WTC11 (cell line): ENCODE results near the gene GRK4. TPM values are rescaled to one million over a fixed set of nuclear protein-coding genes. Genes with fewer than 3 reads are reported as not detected.
A peak's percentile ranks its signal among the peaks of the same experiment; 100 is the strongest.

Experiments
- ATAC-seq: fragments of 200-7000 bp; cut with Tn5 transposase; 2 replicates; pipeline ENCODE4 v1.10.0; 2021; ENCODE audit warnings: mild to moderate bottlenecking, moderate library complexity
- CTCF ChIA-PET: fragments of 300-600 bp; sonication (Branson Sonifier 250); formaldehyde crosslinking; loops from one replicate; lab custom pipeline; 2021; ENCODE audit warnings: antibody characterized with exemption; lab: Charles Lee
- POLR2A ChIA-PET: fragments of 350-600 bp; sonication (Branson Sonifier 250); formaldehyde crosslinking; loops from one replicate; lab custom pipeline; 2021; ENCODE audit warnings: antibody characterized with exemption; lab: Charles Lee
- DNase-seq: peaks from one replicate; pipeline ENCODE4 v3.0.0; 2021; ENCODE audit warnings: low spot score
- H3K27ac Mint-ChIP-seq: 2 replicates; pipeline ENCODE4 v1.8.0; 2021; ENCODE audit warnings: mixed read lengths
- H3K27me3 Mint-ChIP-seq: 2 replicates; pipeline ENCODE4 v1.8.0; 2021; ENCODE audit warnings: low read depth, mild to moderate bottlenecking, moderate library complexity, mixed read lengths
- H3K36me3 Mint-ChIP-seq: 2 replicates; pipeline ENCODE4 v1.8.0; 2021; ENCODE audit warnings: mixed read lengths
- H3K4me1 Mint-ChIP-seq: 2 replicates; pipeline ENCODE4 v1.8.0; 2022; ENCODE audit warnings: mixed read lengths
- H3K4me3 Mint-ChIP-seq: 2 replicates; pipeline ENCODE4 v1.8.0; 2021; ENCODE audit warnings: mild to moderate bottlenecking, moderate library complexity, mixed read lengths
- H3K9me3 Mint-ChIP-seq: 2 replicates; pipeline ENCODE4 v1.8.0; 2021; ENCODE audit warnings: mixed read lengths
- AR ChIP-seq: fragments of 250-450 bp; sonication (Bioruptor Pico); IDR thresholded peaks from 2 replicates; pipeline ENCODE4 v1.9.0; 2021; ENCODE audit warnings: mild to moderate bottlenecking
- CTCF ChIP-seq: fragments of 200-600 bp; IDR thresholded peaks from 2 replicates; pipeline ENCODE4 v1.8.0; 2022; ENCODE audit warnings: antibody characterized with exemption
- E2F4 ChIP-seq: sonication (generic); formaldehyde crosslinking; IDR thresholded peaks from 2 replicates; pipeline ENCODE4 v1.8.1; 2022; ENCODE audit warnings: low read depth, mild to moderate bottlenecking, moderate library complexity, missing genetic modification reagents, borderline replicate concordance
- FOXP1 ChIP-seq: sonication (generic); formaldehyde crosslinking; IDR thresholded peaks from 2 replicates; pipeline ENCODE4 v1.8.0; 2022; ENCODE audit warnings: missing genetic modification reagents, mild to moderate bottlenecking, moderate library complexity, borderline replicate concordance
- HMGA2 ChIP-seq: fragments of 250-450 bp; sonication (Bioruptor Pico); IDR thresholded peaks from 2 replicates; pipeline ENCODE4 v1.4.0; 2021; ENCODE audit warnings: mild to moderate bottlenecking, moderate library complexity
- RORB ChIP-seq: fragments of 250-450 bp; sonication (Bioruptor Pico); IDR thresholded peaks from 2 replicates; pipeline ENCODE4 v1.9.0; 2021; ENCODE audit warnings: mild to moderate bottlenecking
- SMAD4 ChIP-seq: sonication (generic); formaldehyde crosslinking; IDR thresholded peaks from 2 replicates; pipeline ENCODE4 v1.8.0; 2022; ENCODE audit warnings: mild to moderate bottlenecking, missing genetic modification reagents
- SOX15 ChIP-seq: fragments of 250-450 bp; sonication (Bioruptor Pico); IDR thresholded peaks from 2 replicates; pipeline ENCODE4 v1.9.0; 2021; ENCODE audit warnings: mild to moderate bottlenecking
- TEAD1 ChIP-seq: sonication (generic); formaldehyde crosslinking; IDR thresholded peaks from 2 replicates; pipeline ENCODE4 v1.8.0; 2022; ENCODE audit warnings: mild to moderate bottlenecking, missing genetic modification reagents
- ZNF138 ChIP-seq: sonication (generic); formaldehyde crosslinking; conservative IDR thresholded peaks from 2 replicates; pipeline ENCODE4 v1.8.1; 2022; ENCODE audit warnings: mild to moderate bottlenecking, moderate library complexity, missing genetic modification reagents
- ZNF512 ChIP-seq: sonication (generic); formaldehyde crosslinking; IDR thresholded peaks from 2 replicates; pipeline ENCODE4 v1.8.1; 2022; ENCODE audit warnings: missing genetic modification reagents, borderline replicate concordance
- total RNA-seq: library from RNA; stranded (reverse); gene quantifications from 3 replicates; pipeline ENCODE4 v1.2.3, GENCODE V29; 2021
- TF ChIP-seq, protein P1 (sequence below): sonication (generic); formaldehyde crosslinking; IDR thresholded peaks from 2 replicates; pipeline ENCODE4 v1.8.0; 2023; ENCODE audit warnings: missing genetic modification reagents

Gene GRK4
- total RNA-seq, 1 experiment from 2014 or later = 1.4 TPM

DNA sequence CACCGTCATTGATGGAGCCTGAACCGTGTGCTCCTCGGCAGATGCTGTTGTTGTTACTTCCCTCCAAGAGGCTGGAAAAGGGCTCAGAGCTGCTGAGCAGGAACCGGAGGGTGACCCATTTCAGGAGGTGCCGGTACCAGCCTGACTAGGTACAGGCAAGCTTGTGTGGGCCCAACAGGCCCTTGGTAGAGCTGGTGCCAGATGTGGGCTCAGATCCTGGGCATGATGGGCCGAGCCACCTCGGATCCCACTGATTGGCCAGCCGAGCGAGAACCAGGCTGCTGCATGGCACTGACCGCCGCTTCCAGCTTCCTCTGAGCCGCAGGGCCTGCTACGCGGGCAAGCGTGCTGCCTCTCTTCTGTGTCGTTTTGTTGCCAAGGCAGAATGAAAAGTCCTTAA is 33.9 kb upstream of the GRK4 start:
- DNase-seq (no peak), ATAC-seq (no peak)
- no peak overlapping the region for H3K27ac Mint-ChIP-seq
- TF ChIP-seq AR (CRISPR knock-in tag) = no peak
- no peak for TF ChIP-seq RORB (CRISPR knock-in tag)
- TF ChIP-seq HMGA2 = no peak
- TF ChIP-seq ZNF512 (CRISPR knock-in tag) = no peak
- TF ChIP-seq CTCF = no peak
- no peak for TF ChIP-seq ZNF138 (CRISPR knock-in tag)
- no peak for TF ChIP-seq TEAD1 (CRISPR knock-in tag)
- peaks cover 10% of the 10 kb centered on the region for H3K4me1 Mint-ChIP-seq
- ChIA-PET POLR2A (no interaction called here), CTCF (no interaction called here)
- H3K36me3 Mint-ChIP-seq = peaks cover 37% of the 10 kb centered on the region
- H3K27me3 Mint-ChIP-seq = no peaks in the 10 kb centered on the region
- H3K4me3 Mint-ChIP-seq = no peak overlapping the region
- no peaks in the 10 kb centered on the region for H3K9me3 Mint-ChIP-seq

GRCh38 chr4:2930135-2930757 is 33.1 kb upstream of the GRK4 start:
- CTCF ChIA-PET = interaction anchor here (0.7 kb wide), 1 partner anchor 19 kb away, joined by 3 read pairs; no protein-coding TSS in a partner anchor

DNA sequence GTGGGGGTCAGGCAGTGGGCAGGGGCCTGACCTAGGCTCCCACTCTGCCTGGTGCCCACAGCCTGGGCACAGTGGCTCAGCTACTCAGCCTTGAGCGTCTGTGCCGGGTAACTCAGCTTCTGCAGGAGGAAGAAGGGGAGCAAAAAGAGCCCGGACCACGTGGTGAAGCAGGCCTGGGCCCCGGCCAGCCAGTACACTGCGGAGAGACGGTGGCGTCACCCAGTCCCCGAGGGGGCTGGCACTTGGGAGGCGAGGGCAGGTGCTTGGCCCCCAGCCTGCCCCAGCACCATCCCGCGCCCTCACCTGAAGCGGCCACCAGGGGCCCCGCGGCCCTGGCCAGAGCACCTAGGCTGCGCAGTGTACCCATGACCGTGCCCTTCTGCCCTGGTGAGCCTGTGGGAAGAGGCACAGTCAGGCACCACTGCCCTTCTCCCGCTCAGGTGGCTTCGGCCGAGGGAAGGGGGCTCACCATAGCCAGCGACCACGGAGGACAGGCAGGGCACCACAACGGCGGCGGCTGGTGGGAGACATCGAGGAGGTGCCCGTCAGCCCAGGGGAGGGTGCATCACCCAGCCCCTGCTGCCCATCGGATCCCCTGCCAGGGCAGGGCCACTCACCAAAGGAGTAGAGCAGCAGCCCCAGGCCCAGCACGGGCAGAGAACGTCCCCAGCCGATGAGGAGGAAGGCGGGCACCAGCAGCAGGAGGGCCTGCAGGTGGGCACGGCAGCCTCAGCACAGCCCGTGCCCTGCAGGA is 32.4 kb upstream of the GRK4 start:
- Mint-ChIP-seq H3K4me1 (peaks cover 11% of the 10 kb centered on the region), H3K4me3 (no peak overlapping the region), H3K9me3 (no peaks in the 10 kb centered on the region), H3K36me3 (peaks cover 28% of the 10 kb centered on the region), H3K27ac (no peak overlapping the region), H3K27me3 (no peaks in the 10 kb centered on the region)
- ChIA-PET CTCF (no interaction called here), POLR2A (no interaction called here)
- no peak for TF ChIP-seq E2F4
- TF ChIP-seq SMAD4 (CRISPR knock-in tag) = no peak
- TF ChIP-seq SOX15 = no peak
- TF ChIP-seq CTCF = peak; percentile 25; the same call in 1 of the 2 replicates
- ATAC-seq = peak; percentile 23
- DNase-seq = no peak

More at GRCh38 chr4:2930135-2930757, 33.1 kb upstream of the GRK4 start:
- Mint-ChIP-seq H3K4me3 (no peak overlapping the region), H3K4me1 (peaks cover 5% of the 10 kb centered on the region), H3K27ac (peak overlapping the region; percentile 74; the same call in 1 of the 2 replicates), H3K9me3 (no peaks in the 10 kb centered on the region), H3K36me3 (peaks cover 30% of the 10 kb centered on the region), H3K27me3 (no peaks in the 10 kb centered on the region)
- POLR2A ChIA-PET = no interaction called here
- ATAC-seq (no peak), DNase-seq (no peak)
- no peak for TF ChIP-seq FOXP1 (CRISPR knock-in tag)
- TF ChIP-seq, protein P1, sequence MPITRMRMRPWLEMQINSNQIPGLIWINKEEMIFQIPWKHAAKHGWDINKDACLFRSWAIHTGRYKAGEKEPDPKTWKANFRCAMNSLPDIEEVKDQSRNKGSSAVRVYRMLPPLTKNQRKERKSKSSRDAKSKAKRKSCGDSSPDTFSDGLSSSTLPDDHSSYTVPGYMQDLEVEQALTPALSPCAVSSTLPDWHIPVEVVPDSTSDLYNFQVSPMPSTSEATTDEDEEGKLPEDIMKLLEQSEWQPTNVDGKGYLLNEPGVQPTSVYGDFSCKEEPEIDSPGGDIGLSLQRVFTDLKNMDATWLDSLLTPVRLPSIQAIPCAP (CRISPR knock-in tag) = no peak
